Upper lobe of left lung (tissue), 4 donors: Measurements from ENCODE around the gene SULT2B1.

Experiments used
- POLR2AphosphoS5 ChIP-seq, 2 donors: sonication (generic); formaldehyde crosslinking; IDR thresholded peaks; one replicate each; pipeline ENCODE4 v1.5.1; 2017; ENCODE audit warnings: antibody characterized with exemption in 2 of 2
- TF ChIP-seq, protein P1 (sequence below), 6 experiments: fragments of 450-650 bp in 4 of 6; fragments of 200-600 bp in 2 of 6; sonication (generic) in 2 of 6; IDR thresholded peaks; one replicate each; pipeline ENCODE4 v1.5.1; 2016 to 2019; ENCODE audit warnings: antibody characterized with exemption in 6 of 6

DNA sequence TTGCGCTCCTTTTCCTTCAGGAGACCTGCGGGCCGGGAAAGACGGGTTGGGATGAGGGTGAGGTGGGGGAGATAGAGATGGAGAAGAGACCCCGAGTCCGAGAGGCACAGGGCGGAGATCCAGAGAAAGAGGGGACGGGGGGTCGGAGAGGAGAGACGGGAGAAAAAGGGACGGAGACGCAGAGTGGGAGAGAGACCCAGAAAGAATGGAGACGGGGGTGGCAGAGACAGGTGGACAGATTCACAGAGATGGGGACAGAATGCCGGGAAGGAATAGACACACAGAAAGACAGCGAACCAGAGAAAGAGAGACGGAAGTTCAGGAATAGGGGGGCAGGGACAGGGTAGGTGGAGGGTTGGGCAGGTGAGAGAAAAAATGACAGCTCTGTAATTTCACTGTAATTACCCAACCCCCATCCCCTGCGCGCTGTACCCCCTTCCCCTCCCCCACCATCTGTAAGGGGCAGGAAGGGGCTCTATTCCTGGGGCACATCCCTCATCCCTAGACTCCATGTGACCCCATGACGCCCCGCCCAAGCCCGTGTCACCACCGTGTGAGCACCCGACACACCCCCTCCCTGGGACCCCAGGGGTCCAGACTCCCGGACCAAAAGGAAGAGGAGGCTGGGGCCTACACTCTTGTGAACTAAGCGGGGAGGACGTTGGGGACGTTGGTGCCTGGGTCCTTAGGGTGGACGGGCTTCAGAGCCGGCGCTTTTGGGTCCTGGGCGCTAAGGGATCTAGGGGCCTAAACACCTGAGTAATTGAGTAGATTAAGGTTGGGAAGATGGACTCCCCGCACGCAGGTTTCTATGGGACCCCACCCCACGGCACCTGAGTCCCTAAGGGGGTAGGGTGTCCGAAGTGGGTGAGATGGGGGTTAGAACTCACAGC, 84.2 kb downstream of the SULT2B1 start:
- TF ChIP-seq POLR2AphosphoS5 (IDR thresholded peaks at IDR 0.05): no peak
- TF ChIP-seq, protein P1, sequence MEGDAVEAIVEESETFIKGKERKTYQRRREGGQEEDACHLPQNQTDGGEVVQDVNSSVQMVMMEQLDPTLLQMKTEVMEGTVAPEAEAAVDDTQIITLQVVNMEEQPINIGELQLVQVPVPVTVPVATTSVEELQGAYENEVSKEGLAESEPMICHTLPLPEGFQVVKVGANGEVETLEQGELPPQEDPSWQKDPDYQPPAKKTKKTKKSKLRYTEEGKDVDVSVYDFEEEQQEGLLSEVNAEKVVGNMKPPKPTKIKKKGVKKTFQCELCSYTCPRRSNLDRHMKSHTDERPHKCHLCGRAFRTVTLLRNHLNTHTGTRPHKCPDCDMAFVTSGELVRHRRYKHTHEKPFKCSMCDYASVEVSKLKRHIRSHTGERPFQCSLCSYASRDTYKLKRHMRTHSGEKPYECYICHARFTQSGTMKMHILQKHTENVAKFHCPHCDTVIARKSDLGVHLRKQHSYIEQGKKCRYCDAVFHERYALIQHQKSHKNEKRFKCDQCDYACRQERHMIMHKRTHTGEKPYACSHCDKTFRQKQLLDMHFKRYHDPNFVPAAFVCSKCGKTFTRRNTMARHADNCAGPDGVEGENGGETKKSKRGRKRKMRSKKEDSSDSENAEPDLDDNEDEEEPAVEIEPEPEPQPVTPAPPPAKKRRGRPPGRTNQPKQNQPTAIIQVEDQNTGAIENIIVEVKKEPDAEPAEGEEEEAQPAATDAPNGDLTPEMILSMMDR (IDR thresholded peaks at IDR 0.05): no peak
